ENCODE measurements around the gene COL20A1. TPM values are rescaled to one million over a fixed set of nuclear protein-coding genes. Genes with fewer than 3 reads are reported as not detected.

COL20A1 gene
- total and polyA plus RNA-seq, 2 of the 13 experiments (the other 11 are each of a cell fraction or from before 2014, with no cell fraction given), result not detected

DNA sequence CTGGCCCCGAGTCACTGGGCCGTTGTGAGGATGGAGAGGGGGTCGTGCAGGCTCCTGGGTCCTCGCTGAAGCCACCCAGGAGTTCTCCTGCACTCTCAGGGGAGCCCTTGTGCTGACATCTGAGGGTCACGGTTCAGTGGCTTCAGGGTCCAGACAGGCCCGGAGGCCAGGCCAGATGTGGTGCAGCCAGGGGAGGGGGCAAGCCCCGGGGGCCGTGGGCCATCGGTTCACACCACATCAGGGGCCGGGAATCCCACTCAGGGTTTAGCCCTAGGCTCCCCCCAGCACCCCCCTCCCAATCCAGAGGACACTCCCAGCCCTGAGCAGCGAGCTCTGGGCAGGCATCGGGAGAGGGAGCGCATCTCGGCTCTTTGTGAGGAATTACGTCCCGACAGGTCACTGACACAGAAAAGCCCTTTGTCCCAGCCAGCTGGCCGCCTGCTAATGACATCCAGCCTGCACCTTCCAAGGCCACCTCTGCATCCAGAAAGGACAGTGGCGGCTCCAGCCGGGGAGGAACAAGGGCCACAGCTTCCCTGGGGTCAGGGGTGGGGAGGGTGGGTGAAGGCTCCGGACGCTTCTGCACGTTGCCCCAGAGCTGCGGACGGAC is 74.6 kb downstream of the COL20A1 start (continued):
- TF ChIP-seq RBAK (CRISPR knock-in tag; IDR thresholded peaks at IDR 0.05), result no peak
- no peak for TF ChIP-seq MLLT10 (CRISPR knock-in tag; IDR thresholded peaks at IDR 0.05)
- TF ChIP-seq ASH2L (IDR thresholded peaks at IDR 0.05; ENCODE audit: insufficient read length, low read depth, low read length), result no peak
- TF ChIP-seq MAFF (IDR thresholded peaks at IDR 0.05; ENCODE audit: low read depth, low read length), result no peak
- TF ChIP-seq, protein P1, sequence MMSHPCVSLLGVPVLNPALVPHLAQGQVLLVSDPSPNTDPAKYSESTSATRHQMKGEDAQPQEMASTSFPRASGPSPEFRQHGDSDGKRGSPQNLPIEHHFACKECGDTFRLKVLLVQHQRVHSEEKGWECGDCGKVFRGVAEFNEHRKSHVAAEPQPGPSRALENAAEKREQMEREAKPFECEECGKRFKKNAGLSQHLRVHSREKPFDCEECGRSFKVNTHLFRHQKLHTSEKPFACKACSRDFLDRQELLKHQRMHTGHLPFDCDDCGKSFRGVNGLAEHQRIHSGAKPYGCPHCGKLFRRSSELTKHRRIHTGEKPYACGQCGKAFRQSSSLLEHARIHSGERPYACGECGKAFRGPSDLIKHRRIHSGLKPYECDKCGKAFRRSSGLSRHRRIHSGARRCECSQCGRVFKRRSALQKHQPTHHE (CRISPR knock-in tag; IDR thresholded peaks at IDR 0.05; ENCODE audit: borderline replicate concordance), result peak; percentile 69; the same call in 1 of the 2 replicates
- no peak for TF ChIP-seq ZNF101 (CRISPR knock-in tag; IDR thresholded peaks at IDR 0.05; ENCODE audit: borderline replicate concordance, low read depth)
- TF ChIP-seq, protein P2, sequence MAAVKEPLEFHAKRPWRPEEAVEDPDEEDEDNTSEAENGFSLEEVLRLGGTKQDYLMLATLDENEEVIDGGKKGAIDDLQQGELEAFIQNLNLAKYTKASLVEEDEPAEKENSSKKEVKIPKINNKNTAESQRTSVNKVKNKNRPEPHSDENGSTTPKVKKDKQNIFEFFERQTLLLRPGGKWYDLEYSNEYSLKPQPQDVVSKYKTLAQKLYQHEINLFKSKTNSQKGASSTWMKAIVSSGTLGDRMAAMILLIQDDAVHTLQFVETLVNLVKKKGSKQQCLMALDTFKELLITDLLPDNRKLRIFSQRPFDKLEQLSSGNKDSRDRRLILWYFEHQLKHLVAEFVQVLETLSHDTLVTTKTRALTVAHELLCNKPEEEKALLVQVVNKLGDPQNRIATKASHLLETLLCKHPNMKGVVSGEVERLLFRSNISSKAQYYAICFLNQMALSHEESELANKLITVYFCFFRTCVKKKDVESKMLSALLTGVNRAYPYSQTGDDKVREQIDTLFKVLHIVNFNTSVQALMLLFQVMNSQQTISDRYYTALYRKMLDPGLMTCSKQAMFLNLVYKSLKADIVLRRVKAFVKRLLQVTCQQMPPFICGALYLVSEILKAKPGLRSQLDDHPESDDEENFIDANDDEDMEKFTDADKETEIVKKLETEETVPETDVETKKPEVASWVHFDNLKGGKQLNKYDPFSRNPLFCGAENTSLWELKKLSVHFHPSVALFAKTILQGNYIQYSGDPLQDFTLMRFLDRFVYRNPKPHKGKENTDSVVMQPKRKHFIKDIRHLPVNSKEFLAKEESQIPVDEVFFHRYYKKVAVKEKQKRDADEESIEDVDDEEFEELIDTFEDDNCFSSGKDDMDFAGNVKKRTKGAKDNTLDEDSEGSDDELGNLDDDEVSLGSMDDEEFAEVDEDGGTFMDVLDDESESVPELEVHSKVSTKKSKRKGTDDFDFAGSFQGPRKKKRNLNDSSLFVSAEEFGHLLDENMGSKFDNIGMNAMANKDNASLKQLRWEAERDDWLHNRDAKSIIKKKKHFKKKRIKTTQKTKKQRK (IDR thresholded peaks at IDR 0.05; ENCODE audit: low read length), result no peak
- TF ChIP-seq ZNF570 (CRISPR knock-in tag; IDR thresholded peaks at IDR 0.05; ENCODE audit: borderline replicate concordance), result no peak
- TF ChIP-seq BCL6 (CRISPR knock-in tag; IDR thresholded peaks at IDR 0.05), result peak; percentile 34; the same call in 1 of the 2 replicates
- no peak for TF ChIP-seq ZBTB40 (IDR thresholded peaks at IDR 0.05)
- no peak for TF ChIP-seq ZBTB40 (CRISPR knock-in tag; IDR thresholded peaks at IDR 0.05)
- no peak for TF ChIP-seq FOXM1 (CRISPR knock-in tag; IDR thresholded peaks at IDR 0.05)
- no peak for TF ChIP-seq MAFG (CRISPR knock-in tag; IDR thresholded peaks at IDR 0.05)
